HG02571 (cell line): ENCODE measurements around the gene H19.

Experiments
- ATAC-seq: cut with Tn5 transposase; IDR thresholded peaks from one replicate; pipeline ENCODE4 v1.9.1; 2021; ENCODE audit warnings: mild to moderate bottlenecking, moderate library complexity; ENCODE audit not compliant: unreplicated experiment

Gene H19

DNA sequence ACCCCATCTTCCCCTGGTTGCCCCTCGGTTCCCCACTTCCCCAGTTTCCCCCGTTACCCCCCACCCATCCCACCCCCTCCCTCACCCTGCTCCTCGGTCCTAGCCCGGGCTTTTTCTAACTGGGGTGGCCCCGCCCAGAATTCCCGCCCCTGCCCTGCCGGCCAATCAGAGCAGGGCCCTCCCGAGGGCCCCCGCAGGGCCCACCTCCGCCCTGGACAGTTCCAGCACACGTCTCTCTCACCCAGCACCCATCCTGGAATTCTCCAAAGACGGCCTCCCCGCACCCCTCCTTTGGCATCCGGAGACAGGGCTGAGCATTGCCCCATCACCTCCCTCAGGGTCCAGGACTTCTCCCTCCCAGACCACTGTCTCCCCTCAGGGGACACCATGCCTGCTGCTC lies at the start of gene H19:
TSS of gene H19 (minus strand) at position 88 of the 400 bp plus-strand sequence.
- ATAC-seq = no peak

DNA sequence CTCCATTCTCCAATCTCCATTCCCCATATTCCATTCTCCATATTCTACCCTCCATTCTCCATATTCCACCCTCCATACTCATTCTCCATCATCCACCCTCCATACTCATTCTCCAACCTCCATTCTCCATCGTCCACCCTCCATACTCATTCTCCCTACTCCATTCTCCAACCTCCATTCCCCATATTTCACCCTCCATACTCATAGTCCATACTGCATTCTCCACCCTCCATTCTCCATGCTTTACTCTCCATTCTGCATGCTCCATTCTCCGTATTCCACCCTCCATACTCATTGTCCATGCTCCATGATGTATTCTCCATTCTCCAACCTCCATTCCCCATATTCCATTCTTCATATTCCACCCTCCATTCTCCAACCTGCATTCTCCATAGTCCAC lies 44.3 kb upstream of the H19 start:
- ATAC-seq = no peak

DNA sequence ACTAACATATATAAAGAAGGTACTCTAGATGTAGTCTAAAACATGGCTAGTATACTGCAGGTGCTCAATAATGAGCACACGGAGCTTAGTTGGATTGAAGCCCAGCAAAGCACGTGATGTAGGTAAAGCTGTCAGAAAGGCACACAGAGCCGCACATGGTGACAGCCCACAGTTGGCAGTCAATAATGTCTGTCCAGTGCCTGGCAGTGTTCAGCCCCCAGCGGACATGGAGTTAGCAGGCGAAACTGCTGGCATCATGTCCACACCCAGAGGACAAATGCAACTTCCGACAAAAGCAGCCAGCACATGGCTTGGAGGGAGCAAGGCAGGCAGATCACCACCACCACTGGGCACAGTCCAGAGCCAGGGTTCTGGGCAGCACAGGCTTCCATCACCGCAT lies 43.5 kb upstream of the H19 start:
- ATAC-seq = no peak

DNA sequence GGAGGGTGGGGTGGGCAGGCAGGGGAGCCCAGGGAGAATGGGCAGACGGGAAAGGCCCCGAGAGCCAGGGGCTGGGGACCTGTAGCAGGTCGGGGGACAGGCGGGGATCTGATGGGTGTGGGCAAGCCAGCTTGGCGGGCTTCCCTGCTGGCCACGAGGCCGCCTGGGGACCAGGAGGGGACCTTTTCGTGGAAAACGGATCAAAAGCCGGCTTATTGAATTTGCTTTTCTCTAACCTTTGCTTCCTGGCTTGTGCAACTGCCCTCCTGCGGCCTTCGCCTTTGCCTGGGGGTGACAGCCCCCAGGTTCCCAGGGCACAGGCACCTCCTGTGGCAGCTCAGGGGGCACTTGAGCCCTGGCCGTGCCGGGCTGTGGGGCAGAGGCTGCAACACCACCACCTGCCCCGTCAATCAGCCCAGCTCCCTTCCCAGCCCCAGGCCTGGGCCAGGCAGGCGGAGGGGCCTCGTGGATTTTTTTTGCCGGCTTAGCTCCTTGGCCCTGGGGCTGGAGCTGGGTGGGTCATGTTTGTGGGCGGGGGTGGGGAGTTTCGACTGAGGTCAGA lies 41.6 kb upstream of the H19 start:
- ATAC-seq = no peak

DNA sequence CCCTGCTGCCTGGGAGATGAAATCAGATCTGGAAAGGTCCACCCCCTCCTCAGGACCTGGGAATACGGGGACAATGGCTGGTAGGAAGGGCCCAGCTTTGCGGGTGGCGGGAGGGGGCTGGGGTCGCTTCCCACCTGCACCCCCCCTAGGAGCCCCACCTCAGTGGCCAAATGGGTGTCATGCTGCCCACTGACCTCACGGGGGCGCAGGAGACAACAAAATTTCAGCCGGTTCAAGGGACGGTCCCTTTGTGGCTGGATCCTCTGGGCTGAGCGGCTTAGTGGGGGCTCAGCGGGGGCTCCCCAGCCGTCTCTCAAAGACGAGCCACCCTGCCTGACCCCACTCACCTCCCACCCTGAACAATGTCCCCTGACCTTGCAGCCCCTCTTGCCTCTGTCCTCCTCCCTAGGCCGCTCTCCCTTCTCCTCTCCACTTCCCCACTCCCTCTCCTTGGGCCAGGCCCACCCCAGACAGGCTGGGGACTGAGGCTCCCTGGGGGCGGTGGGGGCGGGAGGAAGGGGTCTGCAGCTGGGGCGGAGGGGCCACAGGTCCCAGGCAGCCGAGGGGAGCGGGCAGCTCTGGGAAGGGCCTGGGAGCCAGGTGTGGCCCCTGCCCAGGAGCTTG lies 39.3 kb upstream of the H19 start:
- ATAC-seq = no peak

DNA sequence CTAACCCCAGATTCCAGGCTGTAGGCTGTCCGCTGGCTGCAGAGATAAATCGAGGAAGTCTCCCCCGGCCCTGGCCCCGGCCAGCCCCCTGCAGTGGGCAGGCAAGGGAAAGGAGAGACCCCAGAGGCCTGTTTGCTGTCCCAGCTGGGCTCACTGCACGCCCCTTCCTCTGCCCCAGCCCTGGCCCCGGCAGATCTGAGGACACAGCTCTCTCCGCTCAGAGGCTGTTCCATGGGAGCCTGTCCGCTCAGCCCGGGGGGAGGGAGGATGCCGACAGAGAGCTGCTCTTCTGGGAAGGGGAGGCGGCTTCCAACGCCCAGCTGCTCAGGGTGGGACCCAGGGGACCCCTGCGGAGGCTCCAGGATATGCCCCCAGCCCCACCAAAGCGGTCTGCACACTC lies 37.7 kb upstream of the H19 start:
- ATAC-seq = no peak

DNA sequence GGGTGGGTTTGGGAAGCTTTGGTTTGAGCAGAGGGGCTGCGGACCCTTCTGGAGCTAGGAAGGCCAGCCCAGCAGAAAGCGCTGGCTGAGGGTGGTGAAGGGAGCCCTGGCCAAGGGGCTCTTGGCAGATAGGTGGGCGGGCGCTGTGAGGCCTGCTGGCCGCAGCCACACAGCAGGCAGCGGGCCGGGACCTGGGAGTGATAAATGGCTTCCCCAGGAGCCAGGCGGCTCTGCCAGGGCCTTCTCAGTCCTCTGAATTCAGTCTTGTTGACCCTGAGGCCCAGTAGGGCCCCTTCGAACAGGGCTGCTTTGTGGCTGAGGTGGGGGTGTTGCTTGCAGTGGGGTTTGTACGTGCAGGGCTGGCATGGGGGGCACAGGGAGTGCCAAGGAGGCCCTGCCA lies 33.4 kb upstream of the H19 start:
- ATAC-seq = no peak

DNA sequence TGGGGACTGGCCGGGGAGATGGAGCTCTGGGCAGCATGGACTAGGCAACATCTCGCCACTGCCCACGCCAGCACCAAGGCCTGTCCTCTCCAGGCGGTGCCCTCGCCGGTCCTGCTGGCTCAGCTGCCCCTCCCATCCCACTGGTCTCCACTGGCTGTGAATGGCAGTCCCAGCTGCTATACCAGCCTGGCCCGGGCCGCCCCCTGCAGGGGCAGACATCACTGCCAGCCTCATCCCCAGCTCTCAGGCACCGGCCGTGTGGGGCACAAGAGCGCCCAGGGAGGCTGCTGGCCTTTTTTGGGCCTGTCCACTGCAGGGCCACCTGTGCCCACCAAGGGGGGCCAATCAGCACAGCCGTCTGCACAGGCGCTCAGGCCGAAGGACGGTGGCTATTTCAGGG lies 30.1 kb upstream of the H19 start:
- ATAC-seq = no peak

DNA sequence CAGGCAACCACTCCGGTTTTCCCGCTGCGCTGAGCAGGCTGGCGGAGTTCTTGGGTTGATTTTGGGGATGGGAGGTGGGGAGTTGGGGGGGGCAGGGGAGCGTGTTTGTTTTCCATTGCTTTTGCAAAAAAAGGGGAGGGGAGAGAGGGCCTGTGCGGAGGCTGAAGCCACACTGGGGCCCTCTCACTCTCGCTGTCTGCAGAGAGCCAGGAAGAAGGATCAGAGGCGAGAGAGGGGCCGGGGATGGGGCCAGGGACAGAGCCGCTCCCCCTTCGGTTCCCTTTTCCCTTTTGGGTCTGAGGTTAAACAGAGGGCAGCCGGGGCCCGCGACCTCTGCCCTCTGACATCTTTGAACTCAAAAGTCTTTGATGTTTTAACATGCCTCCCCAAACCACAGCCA lies 17.4 kb upstream of the H19 start:
- no peak for ATAC-seq

DNA sequence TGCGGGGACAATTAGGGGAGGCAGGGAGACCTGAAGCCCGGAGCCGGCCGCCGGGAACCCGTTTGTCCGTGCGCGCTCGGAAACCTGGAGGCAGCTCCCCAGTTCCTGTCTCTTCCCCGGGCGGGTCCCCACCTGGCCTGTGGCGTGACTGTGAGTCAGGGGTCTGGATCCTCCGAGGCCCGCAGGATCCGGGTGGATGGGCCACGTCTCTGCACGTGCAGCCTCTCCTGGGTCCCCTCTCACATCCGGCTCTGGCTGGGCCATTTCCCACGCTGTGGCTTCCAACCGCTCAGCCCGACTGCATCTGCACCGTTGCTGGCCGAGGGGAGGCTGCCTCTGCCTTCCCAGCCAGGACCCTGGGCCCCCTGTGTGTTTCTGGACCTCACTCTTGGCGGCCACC lies 14.8 kb upstream of the H19 start:
- no peak for ATAC-seq

DNA sequence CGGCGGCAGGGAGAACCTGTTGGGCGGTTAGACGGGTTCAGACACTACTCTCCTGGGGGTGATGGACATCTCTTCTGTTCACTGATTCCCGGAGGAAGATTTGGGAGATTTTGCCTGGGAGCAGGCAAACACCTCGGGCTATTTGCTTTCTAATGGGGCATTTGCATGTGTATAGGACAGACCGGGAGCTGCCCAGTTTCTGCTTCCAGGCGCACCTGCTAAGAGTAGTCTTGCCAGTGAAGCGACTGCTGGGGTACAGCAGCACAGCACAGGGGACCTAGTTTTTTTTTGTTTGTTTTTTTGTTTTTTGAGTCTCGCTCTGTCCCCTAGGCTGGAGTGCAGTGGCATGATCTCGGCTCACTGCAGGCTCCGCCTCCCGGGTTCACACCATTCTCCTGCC lies 6.8 kb upstream of the H19 start:
- ATAC-seq = no peak

DNA sequence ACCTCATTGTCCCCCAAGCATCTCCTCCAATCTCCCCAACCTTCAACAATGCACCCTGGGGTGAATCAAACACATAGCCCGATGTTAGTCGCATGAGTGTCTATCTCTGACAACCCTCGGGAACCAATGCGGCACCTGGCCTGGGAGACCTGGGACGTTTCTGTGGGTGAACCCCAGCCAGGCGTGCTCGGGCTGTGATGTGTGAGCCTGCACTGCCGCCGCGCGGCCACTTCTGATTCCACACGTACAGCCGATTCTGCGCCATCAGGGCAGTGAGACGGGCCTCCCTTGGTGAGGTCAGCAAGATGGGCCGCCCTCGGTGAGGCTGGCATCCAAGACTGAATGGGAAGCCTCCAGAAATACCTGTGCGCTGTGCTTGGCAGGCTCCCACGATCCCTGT lies 5.2 kb upstream of the H19 start:
- ATAC-seq = no peak

DNA sequence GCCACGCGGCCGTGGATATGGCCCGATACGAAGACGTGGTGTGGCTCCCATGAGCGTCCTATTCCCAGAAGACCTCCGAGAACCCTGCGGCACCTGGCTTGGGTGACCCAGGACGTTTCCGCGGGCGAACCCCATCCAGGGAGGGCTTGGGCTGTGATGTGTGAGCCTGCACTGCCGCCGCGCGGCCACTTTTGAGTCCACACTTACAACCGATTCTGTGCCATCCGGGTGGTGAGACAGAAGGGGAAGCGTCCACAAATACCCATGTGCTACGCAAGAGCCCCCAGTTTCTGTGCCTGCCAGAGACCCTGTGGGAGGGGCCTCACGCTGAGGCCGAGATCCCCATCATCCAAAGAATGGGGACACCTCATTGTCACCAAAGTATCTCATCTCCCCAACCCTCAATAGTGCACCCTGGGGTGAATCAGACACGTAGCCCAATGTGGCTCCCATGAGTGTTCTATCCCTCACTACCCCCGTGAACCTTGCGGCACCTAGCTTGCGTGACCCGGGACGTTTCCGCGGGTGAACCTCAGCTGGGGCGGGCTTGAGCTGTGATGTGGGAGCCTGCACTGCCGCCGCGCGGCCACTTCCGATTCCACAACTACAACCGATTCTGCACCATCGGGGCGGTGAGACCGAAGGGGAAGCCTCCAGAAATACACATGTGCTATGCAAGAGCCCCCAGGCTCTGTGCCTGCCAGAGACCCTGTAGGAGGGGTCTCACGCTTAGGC lies 4.6 kb upstream of the H19 start:
- ATAC-seq = no peak

DNA sequence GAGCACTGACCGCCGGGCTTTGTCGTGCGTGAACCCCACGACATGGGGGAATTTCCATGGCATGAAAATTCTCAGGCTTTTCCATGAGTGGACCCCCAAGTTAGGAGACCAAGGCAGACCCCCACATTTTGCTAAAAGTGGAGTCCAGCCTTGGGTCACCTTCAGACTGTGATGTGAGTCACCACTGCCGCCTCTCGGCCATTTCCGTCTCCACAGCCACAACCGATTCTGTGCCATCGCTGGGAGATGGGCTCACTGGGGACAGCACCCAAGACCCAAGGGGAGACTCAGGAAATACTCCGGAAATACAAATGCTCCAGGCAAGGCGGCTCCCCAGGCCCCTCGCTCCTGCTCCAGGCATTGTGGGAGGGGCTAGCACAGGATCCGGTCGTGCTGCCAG lies 1.2 kb upstream of the H19 start:
- ATAC-seq = no peak

DNA sequence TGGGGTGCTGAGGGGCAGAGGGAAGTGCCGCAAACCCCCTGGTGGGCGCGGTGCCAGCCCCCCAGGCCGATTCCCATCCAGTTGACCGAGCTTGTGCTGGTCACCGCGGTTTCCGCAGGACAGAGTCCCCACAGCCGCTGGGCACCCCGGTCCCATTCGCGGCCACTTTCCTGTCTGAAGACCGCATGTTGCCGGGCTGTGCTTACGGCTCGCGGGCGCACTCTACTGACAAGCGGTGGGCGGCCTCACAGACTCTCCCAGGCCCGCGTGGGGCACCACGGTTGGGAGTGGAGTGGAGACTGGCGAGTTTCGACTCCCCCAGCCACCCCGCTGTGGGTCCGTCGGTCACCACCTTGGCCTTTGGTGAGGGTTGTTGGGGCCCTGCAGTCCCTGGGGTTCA lies 648 bp upstream of the H19 start:
- no peak for ATAC-seq

DNA sequence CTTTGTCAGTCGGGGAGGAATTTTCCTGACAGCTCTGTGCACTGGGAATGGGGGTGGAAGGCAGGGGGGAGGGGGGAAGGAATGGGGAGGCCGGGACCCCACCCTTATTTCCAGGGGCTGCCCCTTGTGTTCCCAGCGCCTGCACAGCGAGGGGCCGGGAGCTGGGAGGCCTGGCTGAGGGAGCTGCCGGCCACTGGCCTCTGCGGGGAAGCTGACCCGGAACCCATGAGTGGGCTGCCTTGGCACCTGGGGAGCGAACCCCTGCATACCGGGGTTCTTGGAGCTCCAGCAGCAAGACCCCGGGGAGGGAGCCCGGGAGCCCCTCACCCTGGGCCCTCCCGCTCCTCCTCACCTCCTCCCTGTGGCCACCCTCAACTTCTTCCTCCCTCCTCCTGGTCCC lies 3.5 kb downstream of the H19 start:
- ATAC-seq = no peak

DNA sequence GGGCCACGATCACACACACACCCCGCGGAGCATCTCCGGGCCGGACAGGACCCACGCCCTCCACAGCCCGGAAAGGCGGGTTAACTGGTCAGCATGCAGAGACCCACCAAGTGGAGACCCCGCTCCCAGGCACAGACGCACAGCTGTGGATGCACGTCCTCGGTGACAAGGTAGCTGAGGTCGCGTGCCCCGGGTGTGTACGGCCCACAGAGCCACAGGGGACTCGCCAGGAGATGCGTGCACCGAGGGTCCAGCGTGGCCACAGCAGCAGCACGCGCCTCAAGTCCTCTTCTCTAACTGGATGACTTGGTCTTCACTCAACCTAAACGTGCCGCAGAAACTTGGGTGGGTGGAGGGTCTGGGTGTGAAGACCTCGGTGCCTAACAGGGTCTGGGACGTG lies 5.5 kb downstream of the H19 start:
- ATAC-seq = no peak

DNA sequence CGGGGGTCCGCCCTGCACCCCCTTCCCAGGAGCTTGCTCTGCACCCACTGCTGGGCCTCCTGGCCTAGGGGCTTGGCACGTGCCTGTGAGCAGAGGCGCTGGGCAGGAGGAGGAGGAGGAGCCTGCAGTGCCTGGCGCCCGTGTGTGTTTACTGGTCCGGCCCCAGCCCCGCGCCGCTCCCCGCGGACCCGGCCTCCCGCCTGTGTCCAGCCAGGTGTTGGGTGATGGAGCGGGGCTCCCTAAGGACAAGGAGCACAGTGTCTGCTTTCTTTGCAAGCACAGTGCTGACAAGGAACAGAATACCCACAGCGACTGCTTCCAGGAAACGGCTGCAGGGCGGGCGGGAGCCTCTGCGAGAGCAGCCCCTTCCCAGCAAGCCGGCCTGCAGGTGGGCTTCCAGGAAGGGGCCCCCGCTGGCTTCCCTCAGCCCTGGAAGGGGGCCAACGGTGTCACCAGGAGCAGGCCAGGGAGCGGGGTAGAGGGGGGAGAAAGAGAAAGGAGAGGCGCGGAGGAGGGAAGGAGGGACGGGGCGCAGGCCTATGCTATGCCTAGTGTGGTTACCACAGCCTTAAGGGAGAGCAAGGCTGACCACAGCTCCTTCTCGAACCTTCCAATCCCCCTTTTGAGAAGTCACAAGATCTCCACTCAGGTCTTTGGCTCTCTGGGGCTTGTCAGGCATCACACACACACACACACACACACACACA lies 6.6 kb downstream of the H19 start:
- no peak for ATAC-seq

DNA sequence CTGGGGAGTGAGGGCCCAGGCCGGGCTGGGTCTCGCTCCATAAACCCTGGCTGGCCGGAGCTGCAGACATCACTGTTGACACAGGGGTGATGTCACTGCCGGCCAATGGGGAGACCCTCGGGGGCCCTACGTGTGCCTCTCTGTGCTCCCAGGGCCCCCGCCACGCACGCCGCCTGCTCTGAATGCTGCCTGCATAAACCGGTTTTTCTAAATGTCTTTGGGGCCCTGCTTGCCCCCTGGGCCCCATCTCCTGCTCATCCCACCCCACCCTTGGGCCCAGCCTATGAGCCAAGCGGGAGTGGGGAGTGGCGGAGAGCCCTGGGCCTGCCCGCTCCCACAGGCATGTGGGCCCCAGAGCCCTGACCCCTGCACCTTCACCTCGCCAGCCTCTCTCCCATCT lies 7.7 kb downstream of the H19 start:
- no peak for ATAC-seq

DNA sequence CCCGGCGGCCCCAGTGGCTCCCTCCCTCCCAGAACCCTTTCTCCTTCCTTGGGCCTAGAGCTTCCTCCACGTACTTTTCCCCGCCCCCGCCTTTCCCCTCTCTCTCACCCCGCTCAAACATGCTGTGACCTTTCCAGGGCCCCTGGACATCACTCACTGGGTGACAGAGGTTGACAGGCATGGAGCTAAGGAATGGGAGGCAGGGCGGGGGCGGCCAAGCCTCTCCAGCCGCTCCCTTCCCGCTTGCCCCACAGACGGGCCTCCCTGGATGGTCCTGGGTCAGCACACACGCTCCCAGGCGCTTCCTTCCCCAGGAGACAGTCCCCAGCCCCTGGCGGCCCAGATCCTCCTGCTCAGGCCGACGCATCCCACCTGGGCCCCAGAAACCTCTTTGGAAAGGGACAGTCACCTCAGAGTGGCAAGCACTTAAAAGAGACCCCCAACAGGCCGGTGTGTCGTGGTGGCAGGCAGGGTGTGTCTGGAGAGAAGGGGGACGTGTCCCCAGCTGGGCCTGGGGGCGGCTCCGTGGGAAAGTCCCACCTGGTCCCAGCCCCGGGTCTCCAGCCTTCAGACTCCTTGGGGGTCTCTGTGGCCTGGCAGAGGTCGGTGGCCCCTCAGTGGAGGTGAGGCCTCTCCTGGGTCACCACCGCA lies 8.8 kb downstream of the H19 start:
- ATAC-seq = no peak

DNA sequence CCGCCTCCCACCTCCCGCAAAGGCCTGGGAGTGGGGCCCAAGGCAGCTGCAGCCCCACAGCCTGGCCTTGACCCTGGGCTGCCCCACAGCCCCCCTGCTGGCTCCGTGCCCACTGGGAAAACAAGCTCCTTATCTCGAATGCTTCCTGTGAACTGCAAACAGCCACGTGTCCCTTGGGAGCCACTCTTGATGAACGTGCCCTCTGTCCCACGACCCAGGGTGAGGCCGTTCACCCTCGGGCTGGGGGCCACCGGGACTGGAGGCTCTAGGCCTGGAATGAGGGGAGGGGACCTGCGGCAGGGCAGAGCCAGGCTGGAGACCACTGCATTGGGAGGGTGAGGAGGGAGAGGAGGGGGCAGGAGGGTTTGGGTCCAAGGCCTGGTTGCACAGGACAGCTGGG lies 9.5 kb downstream of the H19 start:
- ATAC-seq = no peak

DNA sequence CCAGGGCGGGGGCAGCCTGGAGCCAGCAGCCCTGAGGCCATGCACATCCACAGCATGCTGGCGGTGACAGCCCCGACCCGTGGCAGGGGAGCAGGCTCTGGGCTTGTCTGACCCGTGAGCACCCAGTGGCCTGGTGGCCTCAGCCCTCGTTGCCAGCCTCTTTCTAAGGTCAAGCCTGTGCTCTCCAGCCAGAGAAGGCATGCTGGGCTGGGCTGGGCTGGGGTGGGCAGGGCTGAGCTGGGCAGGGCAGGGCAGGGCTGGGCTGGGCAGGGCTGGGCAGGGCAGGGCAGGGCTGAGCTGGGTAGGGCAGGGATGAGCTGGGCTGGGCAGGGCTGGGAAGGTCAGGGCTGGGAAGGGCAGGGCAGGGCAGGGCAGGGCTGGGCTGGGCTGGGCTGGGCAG lies 10.6 kb downstream of the H19 start:
- no peak for ATAC-seq
